Measurements from ENCODE around the gene EAF2. TPM values are rescaled to one million over a fixed set of nuclear protein-coding genes. Genes with fewer than 3 reads are reported as not detected.

EAF2 gene
- total RNA-seq, 1 donor from 2014 or later: 1.4 TPM

Other genes starting within 250 kb of the EAF2 start
- not detected for gene FBXO40, start 241.8 kb upstream of the EAF2 start, total RNA-seq (ENCODE audit: unreplicated experiment)
- not detected for gene HCLS1, start 174.3 kb upstream of the EAF2 start, total RNA-seq (ENCODE audit: unreplicated experiment)
- 40.9 TPM for gene GOLGB1, start 85.5 kb upstream of the EAF2 start, total RNA-seq (ENCODE audit: unreplicated experiment)
- 8.5 TPM for gene IQCB1, start 149 bp upstream of the EAF2 start, total RNA-seq (ENCODE audit: unreplicated experiment)
- 0.64 TPM for gene SLC15A2, start 59.2 kb downstream of the EAF2 start, total RNA-seq (ENCODE audit: unreplicated experiment)
- gene ILDR1, start 187.0 kb downstream of the EAF2 start, total RNA-seq (ENCODE audit: unreplicated experiment): not detected
- not detected for gene CD86, start 220.2 kb downstream of the EAF2 start, total RNA-seq (ENCODE audit: unreplicated experiment)

All from glutamatergic neuron (in vitro differentiated cells).